Lower leg skin (tissue), 3 donors: ENCODE data around the gene MVK.

ENCODE experiments used
- CTCF ChIP-seq, 3 donors: fragments of 450-650 bp; IDR thresholded peaks; one replicate each; pipeline ENCODE4 v1.5.1; 2016; ENCODE audit warnings: antibody characterized with exemption in 3 of 3, mild to moderate bottlenecking in 3 of 3, moderate library complexity in 2 of 3
- POLR2A ChIP-seq, 2 donors: fragments of 450-650 bp; IDR thresholded peaks; one replicate each; pipeline ENCODE4 v1.6.1; 2016 to 2017; ENCODE audit warnings: antibody characterized with exemption in 2 of 2, mild to moderate bottlenecking in 1 of 2, moderate library complexity in 1 of 2

DNA sequence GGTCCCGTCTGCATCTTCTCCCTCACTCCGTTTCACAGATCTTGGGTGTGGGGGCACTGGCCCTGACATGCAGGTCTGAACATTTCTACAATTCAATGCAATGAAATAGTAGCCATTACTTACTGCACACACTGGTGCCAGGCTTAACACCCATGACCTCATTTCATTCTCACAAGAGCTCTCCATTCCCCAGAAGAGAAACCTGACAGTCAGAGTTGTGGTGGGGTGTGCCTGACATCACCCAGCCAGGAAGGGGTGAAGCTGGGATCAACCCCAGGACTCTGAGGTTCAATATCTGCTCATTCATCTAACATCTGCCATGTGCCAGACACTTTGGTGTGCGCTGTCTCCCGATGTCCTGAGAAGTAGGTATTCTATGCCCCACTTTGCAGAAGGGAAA lies 34.7 kb downstream of the MVK start:
- no peak for TF ChIP-seq CTCF (IDR thresholded peaks at IDR 0.05)
- TF ChIP-seq POLR2A (IDR thresholded peaks at IDR 0.05) = no peak
